HG03575 (cell line): ENCODE results near the gene SPON1.
"Not testable (repeated sequence)": the region's sequence is repeated elsewhere in the genome, so short reads cannot be mapped to it uniquely, and the experiment has no call there.

Experiments
- ATAC-seq: cut with Tn5 transposase; IDR thresholded peaks from one replicate; pipeline ENCODE4 v1.9.1; 2021; ENCODE audit not compliant: unreplicated experiment, insufficient number of reproducible peaks, low FRiP score; ENCODE audit errors: extremely low read depth

The SPON1 gene

DNA sequence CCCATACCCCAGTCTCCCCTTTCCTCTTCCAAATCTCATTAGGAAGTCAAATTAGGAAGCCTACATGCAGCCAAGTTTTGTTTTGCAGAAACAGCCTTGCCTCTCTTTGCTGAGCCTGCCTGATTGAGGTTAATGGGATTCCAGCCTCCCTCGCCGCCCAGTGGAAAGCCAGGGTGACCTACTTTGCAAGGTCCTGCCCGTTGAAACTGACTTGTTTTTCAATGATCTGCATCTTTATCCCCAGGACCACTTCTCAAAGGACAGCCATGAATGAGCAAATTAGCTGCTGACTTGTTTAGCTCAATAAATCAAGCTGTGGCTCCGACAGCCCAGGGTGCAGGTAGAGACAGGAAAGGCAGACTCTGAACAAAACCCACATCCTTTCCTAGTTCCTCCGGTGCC, 286.1 kb downstream of the SPON1 start:
- no peak for ATAC-seq

DNA sequence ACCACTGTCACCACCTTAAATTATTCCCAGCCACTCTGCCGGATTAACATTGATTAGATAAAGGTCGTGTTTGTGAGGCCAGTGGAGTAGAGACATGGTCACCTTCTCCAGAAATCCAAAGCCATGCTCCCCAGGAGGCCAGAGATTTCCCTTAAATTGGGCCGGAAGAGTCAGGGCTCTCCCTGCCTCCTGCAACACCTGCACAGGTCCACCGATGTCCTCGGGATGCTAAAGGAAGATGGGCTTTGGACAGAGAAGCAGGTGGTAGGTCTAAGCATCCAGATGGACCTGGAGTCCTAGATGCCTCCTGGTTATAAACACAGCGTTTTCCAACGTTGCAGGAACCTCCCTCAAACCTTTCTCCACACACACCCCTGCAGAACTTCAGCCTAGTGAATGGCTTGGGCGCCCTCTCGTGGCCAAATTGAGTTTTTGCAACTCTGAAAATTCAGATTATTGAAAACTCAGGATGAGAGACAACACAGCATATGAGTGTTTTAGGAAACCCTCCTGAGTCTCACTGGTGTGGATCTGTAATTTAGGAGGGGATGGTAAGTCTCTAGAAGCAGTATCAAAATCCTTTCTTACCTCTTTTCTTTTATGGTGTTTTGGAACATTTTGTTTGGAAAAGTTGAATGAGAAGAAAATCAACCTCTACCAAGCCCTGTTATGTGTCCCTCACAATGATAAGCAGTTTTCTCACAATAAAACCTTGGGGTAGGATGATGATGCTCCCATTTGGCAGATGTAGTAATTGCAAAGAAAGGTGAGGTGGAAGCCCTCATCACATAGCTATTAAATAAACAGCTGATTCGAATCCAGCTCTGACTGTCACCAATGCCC, 286.8 kb downstream of the SPON1 start:
- ATAC-seq = no peak

DNA sequence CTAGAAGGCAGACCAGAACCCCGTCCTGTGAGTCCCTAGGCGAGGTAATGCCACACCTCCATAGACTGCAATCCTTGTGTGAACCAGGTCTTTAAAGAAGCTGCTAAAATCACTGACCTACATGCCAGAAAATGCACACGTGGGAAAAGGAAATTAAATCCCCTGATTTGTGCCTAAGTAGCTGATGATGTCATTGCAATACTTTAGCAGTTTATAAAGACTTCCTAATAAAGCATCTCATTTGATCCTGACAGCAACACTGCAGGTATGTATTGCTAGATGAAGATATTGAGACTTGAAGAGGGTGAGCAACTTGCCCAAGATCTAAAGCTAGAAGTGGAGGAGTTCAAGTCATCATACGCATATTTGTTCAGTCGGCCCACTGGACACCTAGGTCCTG, 289.2 kb downstream of the SPON1 start:
- ATAC-seq = no peak

DNA sequence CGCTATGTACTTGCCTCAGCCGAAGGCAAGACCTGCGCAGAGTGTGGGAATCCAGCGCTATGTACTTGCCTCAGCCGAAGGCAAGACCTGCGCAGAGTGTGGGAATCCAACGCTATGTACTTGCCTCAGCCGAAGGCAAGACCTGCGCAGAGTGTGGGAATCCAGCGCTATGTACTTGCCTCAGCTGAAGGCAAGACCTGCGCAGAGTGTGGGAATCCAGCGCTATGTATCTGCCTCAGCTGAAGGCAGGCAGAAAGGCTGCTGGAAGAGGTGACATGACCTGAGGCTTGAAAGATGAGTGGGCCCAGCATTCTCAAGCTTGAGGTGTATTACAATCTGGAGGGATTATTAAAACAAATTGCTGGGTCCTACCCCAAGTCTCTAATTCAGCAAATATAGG, 290.0 kb downstream of the SPON1 start:
- not testable (repeated sequence) for ATAC-seq

DNA sequence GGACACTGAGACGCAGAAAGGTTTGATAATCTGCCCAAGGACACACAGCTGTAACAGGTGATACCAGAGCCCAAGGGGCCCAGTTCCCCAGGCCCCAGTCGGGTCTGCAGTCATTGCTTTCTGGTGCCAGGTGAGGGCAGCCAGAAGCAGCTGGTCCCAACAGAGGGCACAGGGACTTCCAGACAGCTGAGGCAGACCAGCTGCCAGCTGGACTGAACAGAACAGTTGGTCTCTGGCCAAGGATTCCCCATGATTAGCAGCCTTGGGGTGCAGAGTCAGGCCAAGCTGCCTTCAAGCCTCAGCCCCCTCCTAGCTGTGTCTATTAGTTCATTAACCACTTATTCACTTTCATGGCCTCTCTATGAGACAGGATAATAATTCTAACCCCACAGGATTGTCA, 290.9 kb downstream of the SPON1 start:
- ATAC-seq = no peak

DNA sequence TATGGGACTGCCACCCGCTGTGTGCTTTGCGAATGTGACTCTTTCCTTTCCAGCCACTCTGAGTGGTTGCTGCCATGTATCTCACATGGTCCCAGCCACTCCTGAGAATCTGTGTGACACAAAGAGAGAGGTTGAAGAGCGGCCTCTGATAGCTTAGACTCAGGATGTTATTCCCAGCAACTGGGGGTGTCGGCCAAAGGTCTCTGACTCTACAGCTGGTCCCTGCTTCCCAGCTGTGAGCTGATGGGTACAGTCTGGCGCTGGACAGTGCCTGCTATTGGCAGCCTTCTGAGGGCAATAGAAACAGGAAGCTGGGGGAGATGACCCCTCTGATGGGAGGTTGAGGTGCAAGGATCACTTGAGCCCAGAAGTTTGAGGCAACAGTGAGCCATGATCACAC, 291.3 kb downstream of the SPON1 start:
- no peak for ATAC-seq

DNA sequence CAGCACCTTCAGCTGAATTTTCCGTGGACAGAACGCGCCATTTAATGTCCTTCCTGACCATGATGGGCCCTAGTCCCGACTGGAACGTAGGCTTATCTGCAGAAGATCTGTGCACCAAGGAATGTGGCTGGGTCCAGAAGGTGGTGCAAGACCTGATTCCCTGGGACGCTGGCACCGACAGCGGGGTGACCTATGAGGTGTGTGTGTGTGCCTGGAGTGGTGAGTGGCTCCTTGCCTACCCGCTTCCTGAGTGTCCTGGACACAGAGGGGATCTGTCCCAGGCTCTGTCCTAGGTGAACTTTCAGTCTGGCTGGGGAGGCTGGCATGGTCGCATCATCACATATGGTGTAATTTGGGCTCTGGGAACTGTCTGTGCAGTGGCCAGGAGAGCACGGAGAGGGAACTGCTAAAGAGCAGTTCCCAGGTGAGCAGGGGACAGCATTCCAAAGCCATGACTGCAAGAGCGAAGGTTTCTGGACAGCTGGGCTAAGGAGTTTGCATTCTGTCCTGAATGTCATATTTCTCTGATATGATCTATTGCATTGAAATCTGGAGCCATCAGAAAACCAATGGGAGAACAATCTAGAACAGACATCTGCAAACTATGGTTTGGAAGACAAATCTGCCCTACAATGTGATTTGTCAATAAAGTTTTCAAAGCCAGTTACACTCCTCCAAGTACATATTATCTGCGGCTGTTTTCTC, 292.2 kb downstream of the SPON1 start:
- no peak for ATAC-seq

DNA sequence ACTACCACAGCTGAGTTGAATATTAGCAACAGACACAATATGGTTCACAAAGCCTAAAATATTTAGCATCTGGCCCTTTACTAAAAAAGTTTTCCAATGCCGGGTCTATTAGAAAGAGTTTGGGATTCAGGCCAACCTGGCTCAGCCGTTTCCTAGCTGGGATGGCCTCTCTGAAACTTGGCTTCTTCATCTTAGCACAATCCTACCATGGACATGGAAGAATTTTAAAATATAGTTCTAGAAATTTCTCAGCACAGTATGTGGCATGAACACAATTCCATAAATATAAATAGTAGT, 292.7 kb downstream of the SPON1 start:
- no peak for ATAC-seq

DNA sequence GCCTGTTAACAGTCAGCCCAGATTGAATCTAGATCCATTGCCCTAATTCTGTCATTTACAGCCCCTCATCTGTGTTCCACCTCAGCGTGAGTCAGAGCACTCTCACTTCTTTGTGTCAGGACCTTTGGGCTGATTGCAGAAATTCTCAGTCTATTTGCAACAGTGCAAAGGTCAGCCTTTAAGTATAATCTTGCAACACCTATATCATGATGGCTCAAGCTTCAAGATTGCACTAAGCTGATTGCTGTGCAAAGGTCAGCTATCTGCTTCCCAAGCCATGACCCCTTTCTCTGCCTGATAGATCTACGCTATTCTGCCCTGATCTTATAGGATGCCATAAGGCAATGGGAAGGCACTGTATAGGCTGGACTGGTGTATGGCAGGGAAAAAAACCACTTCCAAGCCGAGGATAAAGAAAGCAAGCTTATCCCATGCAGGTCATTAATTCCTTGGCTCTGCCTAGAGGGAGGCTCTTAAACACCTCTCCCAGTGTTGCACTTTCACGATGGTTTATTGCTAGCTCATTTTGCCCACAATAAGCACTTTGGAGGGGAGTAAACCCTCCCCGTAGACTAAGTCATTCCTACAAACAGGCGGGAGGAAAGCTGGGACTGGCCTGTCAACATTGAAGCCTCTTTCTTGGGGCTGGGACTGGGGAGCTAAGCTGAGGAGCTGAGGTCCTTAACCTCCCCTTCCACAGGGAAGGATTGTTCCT, 295.9 kb downstream of the SPON1 start:
- ATAC-seq = no peak

DNA sequence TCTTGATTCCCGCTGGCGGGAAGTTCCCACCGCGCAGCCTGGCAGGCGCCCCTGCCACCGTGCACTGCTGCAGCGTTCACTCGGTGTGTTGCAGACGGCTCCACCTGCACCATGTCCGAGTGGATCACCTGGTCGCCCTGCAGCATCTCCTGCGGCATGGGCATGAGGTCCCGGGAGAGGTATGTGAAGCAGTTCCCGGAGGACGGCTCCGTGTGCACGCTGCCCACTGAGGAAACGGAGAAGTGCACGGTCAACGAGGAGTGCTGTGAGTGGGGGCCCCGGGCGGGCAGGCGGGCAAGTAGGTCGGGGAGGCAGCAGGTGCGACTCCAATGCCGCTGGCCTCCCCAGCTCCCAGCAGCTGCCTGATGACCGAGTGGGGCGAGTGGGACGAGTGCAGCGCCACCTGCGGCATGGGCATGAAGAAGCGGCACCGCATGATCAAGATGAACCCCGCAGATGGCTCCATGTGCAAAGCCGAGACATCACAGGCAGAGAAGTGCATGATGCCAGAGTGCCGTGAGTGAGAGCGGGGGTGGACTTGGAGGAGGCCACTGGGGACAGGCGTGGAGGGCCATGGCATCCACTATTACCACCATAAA, 296.8 kb downstream of the SPON1 start:
- ATAC-seq = no peak

DNA sequence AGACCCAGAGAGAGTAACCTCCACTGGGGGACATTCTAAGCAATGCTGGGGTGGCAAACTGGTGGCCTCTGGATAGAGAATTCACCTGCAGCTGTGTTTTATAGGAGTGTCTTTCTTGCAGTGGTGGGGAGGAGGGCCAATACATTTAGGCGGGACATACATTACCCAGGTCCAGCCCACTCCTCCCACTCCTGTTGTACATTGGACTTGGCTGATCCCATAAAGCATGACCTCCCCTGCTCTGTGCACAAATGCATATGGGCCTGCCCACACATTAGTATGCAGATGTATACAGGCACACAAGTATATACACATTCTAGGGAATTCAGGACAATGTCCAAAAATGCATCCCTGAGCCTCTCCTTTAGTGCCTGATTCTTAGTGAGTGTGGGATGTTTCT, 297.4 kb downstream of the SPON1 start:
- no peak for ATAC-seq

DNA sequence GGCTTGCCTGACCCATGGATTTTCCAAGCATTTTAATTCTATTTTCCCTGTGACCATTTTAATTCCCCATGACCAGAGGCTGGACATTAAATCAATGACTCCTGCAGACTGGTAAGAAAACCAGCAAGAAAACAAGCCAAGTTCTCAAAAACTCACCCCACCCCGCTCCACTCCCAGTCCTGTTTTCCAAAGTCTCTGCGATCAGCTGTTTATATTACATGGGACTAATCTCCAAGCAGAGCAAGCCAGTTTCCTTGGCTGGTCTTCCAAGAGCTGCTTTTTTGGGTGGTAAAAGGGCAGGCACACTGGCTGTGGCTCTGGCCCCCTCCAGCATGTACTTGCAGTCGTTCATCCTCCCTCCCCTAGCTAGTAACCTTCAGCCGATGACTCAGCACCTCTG, 298.5 kb downstream of the SPON1 start:
- ATAC-seq = no peak

DNA sequence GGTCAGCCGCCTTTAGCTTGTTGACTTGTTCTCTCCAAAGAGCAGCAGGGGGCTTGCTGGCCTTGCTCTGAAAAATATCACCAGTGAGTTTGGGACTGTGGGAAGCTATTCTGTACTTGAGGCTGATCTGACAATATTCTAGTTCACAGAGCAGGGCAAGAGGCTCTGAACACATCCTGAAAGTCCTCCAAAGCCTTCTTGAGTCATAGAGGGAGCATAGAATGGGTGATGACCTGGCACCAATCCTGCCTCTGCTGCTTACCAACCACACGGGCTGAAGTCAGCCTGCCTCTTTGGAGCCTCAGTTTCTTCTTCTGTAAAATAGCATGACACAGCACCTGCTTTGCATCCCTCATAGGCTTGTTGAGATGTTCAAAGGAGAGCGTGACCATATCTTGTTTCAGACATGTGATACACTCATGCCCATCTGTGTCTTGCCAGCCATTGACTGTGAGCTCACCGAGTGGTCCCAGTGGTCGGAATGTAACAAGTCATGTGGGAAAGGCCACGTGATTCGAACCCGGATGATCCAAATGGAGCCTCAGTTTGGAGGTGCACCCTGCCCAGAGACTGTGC, 299.8 kb downstream of the SPON1 start:
- no peak for ATAC-seq

DNA sequence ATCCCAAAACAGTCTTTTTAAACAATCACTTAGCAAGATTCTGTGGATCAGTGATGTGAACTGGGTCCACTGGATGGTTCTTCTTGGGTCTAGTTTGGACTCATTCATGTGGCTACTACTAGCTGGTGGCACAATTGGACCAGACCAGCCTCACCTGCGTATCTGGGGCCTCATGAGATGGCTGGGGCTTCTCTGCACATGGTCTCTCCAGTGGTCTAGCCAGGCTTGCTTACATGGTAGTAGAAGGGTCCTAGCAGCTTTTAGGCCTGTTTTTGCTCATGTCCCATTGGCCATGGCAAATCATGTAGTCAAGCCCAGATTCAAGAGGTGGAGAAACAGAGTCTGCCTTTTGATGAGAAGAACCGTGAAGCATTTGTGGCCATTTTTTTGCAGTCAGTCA, 302.4 kb downstream of the SPON1 start:
- no peak for ATAC-seq

DNA sequence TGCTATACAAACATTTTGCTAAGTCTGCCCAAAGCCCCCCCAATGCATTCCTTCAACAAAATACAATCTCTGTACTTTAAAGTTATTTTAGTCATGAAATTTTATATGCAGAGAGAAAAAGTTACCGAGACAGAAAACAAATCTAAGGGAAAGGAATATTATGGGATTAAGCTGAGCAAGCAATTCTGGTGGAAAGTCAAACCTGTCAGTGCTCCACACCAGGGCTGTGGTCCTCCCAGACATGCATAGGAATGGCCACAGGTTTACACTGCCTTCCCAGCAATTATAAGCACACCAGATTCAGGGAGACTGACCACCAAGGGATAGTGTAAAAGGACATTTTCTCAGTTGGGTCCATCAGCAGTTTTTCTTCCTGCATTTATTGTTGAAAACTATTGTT, 304.1 kb downstream of the SPON1 start:
- ATAC-seq = no peak

DNA sequence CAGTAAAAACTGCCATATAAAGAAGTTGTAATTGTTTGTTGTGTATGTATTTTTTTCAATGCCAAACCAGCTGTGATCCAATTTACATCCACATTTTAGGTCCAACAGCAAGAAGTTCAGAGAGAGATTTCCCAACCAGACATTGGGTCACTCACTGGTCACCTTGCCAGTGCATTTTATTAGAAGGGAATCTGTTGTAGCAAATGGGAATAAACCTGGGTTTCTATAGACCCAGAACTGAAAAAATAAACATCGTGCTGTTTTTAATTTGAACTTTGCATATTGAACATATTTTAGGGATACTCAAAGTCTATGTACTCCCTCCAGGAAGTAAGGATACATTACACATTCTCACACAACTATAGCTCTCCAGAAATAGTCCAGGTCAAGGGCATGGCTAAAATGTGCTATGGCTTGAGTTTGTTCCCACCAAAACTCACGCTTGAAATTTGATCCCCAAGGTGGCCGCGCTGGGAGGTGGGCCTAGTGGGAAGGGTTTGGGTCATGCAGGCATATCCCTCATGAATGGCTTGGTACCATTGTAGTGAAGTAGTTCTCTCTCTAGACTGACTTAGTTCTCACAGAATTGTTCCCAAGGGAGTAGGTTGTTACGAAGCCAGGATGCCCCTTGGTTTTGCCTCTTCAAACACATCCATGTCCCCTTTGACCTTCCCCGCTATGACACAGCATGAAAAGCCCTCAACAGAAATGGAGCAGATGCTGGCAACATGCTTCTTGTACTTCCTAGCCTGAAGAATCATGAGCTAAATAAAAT, 305.5 kb downstream of the SPON1 start:
- ATAC-seq = no peak

DNA sequence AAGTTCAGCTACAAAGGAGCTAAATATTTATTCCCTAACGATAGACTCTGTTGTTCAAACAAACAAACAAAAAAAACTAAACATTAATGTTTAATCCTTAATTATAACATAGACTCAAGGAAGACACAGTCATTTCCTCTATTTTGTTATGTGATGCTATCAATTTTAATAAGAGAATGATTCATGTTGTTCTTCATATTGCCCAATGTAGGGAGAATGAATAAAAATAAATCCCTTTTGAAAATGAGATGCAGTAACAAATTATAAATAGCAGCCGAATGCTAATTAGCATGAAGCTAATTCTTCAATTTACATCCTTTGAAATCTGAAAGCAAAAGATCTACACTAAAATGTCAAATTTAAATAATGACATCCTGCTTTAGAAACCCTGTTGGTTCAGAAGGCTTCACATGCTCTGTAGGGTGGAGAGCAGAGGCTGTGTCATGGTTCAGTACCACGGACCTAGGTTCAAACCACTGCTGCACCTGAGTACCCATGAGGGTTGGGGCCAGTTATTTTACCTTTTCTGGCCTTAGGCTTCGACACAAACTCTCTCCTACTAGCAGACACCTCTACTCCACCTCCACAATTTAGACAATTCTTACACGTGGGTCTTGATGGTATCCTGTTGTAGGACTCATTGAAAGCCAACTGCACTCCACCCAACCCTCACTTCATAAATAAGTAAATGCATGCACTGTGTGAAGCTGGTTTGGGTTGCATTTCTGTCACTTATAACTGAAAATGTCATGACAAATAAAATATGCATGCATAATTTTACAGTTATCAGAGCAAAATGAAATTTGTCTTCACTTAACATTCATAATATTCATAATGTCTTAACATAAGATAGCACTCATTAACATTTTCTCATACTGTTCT, 307.4 kb downstream of the SPON1 start:
- ATAC-seq = no peak
